NCI-H2227 treated with DMSO at 0.1 percent for 48 hours (cell line): Measurements from ENCODE around the gene CHSY3.

Source experiments
- DNase-seq: peaks from one replicate; lab custom pipeline; 2025; lab: John Stamatoyannopoulos, UW

Gene CHSY3

GRCh38 chr5:130024006-130024405 lies 119.7 kb downstream of the CHSY3 start:
- no peak for DNase-seq

GRCh38 chr5:130025511-130025910 lies 121.2 kb downstream of the CHSY3 start:
- no peak for DNase-seq

- DNase-seq = no peak
Observed at GRCh38 chr5:130032807-130033206, 128.5 kb downstream of the CHSY3 start.

GRCh38 chr5:130034566-130035210 lies 130.4 kb downstream of the CHSY3 start:
- no peak for DNase-seq

- no peak for DNase-seq
Observed at GRCh38 chr5:130035388-130035787, 131.1 kb downstream of the CHSY3 start.

DNA sequence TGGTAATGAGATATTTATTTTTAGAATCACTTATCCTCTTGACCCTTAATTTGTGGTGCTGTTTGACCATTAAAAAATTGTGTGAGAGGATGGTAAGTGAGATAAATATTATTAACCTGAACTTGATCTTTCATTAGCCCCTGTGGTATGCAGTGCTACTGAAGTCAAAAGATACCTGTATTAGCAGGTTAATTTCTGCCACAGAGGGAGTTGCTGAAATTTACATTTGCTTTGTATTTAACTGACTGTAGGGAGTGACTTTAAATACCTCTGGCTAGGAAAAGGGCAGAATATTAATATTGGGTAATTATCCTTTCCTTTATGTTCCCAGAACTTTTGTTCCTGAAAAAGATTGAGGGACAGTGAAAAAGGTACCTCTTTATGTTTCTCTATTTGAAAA lies 133.6 kb downstream of the CHSY3 start:
- no peak for DNase-seq

DNA sequence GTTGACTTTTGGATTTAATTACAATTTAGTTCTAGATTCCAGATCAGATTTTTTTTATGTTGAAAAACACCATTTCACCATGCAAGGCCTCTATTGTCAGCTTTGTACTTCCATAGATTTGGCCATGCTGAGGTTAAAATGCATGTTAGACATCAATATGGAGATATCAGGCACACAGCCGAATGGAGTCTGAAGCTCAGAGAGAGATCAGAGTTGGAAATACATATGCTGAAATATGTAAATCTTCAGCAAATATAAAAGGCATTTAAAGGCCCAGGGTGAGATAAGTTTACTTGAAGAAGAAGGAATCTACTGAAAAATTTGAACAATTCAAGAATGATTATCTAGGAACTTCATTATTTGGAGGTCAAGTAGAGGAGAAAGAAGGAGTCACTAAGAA lies 139.6 kb downstream of the CHSY3 start:
- no peak for DNase-seq

GRCh38 chr5:130045334-130045733 lies 141.1 kb downstream of the CHSY3 start:
- DNase-seq = no peak

GRCh38 chr5:130050585-130050984 lies 146.3 kb downstream of the CHSY3 start:
- DNase-seq = no peak

GRCh38 chr5:130052752-130053151 lies 148.5 kb downstream of the CHSY3 start:
- no peak for DNase-seq

DNA sequence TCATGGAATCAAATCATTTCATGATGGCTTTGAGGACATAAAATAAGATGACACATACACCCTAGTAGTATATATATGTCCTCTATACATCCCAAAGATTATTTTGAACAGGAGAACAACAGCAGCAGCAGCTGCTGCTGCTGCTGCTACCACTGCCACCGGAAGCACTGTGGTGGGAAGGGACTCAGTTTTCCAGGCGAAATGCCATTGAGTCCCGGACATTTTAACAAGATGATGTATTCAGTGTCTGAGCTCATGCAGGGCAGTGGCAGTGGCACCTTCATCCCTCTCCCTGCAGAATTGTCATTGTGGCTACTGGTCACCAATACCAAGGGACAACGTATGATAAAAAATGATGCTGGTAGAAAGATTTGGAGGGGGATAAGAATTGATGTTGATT lies 151.3 kb downstream of the CHSY3 start:
- DNase-seq = no peak

DNA sequence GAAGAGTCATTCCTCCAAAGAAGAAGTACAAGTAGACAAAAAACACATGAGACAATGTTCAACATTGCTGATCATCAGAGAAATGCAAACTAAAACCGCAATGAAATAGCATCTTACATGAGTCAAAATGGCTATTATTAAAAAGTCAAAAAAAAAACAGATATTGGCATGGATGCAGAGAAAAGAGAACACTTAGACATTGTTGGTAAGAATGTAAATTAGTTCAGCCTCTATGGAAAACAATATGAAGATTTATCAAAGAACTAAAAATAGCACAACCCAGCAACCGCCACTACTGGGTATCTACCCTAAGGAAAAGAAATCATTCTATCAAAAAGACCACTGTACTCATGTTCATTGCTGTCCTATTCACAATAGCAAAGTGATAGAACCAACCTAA lies 157.5 kb downstream of the CHSY3 start:
- no peak for DNase-seq

DNA sequence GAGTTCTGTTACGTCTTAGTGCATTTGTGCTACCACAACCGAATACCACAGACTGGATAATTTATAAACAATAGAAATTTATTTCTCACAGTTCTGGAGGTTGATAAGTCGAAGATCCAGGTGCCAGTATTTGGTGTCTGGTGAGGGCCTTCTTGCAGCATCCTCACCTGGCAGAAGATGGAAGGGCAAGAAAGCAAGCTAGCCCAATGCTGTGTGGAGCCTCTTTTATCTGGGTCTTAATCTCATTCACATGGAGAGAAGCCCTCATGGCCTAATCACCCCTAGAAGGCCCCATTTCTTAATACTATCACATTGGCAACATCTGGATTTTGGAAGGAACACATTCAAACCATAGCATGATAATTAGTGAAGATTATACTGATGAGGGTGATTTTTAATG lies 159.3 kb downstream of the CHSY3 start:
- no peak for DNase-seq

DNA sequence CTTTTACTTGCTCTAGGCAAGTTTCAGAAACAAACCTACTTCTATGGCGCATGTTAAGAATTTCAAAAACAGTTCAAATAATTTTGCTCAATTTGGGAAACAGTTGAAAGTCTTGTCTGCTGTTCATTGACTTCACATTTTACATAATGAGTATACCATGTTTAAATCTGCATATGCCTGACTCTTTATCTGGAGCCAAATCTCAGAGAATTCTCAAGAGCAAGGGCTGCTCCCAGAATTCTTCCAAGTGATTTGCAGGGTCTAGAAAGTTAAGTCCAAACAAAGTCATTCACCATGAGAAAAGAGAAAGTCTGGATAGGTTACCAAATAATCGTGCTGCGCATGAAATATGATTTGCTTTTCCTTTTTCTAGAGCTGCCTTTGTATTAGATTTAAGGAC lies 160.2 kb downstream of the CHSY3 start:
- no peak for DNase-seq

- DNase-seq = no peak
Observed at GRCh38 chr5:130065617-130066016, 161.4 kb downstream of the CHSY3 start.

DNA sequence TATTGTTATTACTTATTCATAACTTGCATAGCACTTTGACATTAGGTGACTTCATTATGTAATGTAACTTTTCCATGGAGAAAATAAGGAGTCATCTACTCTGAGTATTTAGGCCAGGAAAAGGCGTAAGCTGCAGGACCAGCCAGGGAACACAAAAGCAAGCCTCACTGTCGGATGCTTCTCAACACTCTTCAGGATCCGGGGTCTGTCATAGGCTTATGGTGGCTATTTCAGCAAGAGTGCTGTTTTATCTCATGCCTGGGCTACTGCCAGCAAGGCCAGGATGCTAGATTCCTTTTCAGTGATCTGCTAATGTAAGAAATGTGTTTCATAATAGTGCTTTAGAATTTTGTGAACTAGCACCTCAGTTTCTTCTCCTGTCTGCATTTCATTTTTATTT lies 162.4 kb downstream of the CHSY3 start:
- DNase-seq = no peak

- no peak for DNase-seq
Observed at GRCh38 chr5:130067364-130067763, 163.1 kb downstream of the CHSY3 start.

GRCh38 chr5:130068101-130068500 lies 163.8 kb downstream of the CHSY3 start:
- DNase-seq = no peak

- no peak for DNase-seq
Observed at GRCh38 chr5:130068988-130069387, 164.7 kb downstream of the CHSY3 start.

- DNase-seq = no peak
Observed at GRCh38 chr5:130074820-130075219, 170.6 kb downstream of the CHSY3 start.

GRCh38 chr5:130077007-130077406 lies 172.7 kb downstream of the CHSY3 start:
- DNase-seq = no peak

DNA sequence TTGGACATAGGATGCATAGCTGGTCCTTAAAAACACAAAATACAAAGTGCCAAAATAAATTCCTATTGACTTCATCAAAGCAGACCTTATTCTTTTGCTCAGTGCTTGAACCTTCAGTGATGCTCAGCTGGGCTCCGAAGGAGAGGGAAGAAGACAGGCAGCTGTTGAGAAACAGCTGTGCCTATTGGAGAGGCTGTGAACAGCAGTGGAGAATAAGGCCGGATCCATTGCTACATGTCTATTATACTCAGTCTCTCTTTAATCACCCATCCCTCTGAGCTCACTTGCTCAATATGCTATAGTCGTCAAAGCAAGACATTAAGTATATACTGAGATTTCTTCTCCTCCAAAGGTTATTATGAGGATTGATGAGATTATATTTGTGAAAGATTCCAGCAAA lies 174.4 kb downstream of the CHSY3 start:
- no peak for DNase-seq

GRCh38 chr5:130090569-130091270 lies 186.5 kb downstream of the CHSY3 start:
- DNase-seq = no peak

DNA sequence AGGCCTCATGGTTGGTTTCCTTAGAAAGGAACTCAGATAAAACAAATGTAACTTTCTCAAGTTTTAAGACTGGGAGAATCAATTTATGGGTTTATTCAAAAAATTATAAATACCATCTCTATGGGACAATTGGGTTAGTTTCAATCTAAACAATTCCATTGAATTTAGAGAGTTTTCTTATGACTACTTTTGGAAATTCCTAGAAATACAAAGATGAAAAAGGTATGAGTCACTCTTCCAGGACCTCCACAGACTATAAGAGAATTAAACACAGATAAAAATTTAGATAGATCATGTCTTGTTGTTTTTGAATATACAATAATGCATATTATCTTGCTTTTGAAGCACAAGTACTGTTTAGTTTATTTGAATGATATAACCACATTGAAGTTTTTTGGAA lies 188.7 kb downstream of the CHSY3 start:
- DNase-seq = no peak
